ENCODE data around the gene DNAH14.

DNA sequence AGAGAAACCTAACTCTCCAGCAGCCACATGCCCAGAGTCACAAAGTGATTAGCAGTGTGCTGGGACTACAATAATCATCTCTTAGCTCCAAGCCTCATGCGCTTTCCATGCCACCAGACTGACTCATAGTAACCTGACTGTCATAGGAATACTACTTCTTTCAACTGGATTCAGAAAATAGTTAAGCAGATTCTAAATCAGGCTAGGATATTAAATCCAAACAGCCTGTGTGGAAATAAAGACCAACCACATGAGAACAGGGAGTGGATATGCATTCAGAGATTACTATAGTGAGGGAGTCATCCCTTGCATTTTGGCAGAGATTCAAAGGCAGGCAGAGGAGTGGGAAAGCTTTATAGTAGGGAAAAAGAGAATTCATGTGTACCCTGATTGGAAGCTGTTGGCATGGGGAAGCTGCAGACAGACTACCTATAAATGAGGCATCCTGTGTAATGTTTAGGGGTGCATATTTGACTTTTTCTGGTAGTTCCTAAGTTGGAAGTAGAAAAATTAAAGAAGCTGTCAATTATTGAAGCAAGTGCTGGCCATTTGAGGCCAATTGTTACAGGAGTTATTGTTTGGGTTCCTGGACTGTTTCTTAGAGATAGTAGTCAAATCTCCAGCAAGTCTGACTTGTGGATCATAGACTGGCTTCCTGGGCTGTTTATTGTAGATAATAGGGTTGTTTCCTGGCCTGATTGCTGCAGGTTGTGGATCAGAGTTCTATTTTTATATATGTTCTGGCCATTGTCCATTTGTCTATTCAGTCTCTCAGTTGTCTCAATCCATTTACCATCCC is 31.7 kb upstream of the DNAH14 start:
- TF ChIP-seq, protein P1, sequence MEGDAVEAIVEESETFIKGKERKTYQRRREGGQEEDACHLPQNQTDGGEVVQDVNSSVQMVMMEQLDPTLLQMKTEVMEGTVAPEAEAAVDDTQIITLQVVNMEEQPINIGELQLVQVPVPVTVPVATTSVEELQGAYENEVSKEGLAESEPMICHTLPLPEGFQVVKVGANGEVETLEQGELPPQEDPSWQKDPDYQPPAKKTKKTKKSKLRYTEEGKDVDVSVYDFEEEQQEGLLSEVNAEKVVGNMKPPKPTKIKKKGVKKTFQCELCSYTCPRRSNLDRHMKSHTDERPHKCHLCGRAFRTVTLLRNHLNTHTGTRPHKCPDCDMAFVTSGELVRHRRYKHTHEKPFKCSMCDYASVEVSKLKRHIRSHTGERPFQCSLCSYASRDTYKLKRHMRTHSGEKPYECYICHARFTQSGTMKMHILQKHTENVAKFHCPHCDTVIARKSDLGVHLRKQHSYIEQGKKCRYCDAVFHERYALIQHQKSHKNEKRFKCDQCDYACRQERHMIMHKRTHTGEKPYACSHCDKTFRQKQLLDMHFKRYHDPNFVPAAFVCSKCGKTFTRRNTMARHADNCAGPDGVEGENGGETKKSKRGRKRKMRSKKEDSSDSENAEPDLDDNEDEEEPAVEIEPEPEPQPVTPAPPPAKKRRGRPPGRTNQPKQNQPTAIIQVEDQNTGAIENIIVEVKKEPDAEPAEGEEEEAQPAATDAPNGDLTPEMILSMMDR (IDR thresholded peaks at IDR 0.05): no peak
- no peak for TF ChIP-seq POLR2A (IDR thresholded peaks at IDR 0.05)

All from body of pancreas (tissue), 4 donors.